Neural crest cell (in vitro differentiated cells): ENCODE results near the gene CPNE6. TPM values are rescaled to one million over a fixed set of nuclear protein-coding genes. Genes with fewer than 3 reads are reported as not detected.

Experiments used
- DNase-seq: peaks from one replicate; pipeline ENCODE4 v3.0.0; 2021; ENCODE audit warnings: low read depth, mixed read lengths, low spot score
- H3K27ac Mint-ChIP-seq: one replicate; pipeline ENCODE4 v1.8.0; 2021; ENCODE audit warnings: mild to moderate bottlenecking, mixed read lengths; ENCODE audit not compliant: unreplicated experiment
- H3K27me3 Mint-ChIP-seq: 2 replicates; pipeline ENCODE4 v1.8.0; 2021; ENCODE audit warnings: low read depth, mild to moderate bottlenecking, mixed read lengths
- H3K36me3 Mint-ChIP-seq: 2 replicates; pipeline ENCODE4 v1.8.0; 2021; ENCODE audit warnings: low read depth, mild to moderate bottlenecking, mixed read lengths
- H3K4me1 Mint-ChIP-seq: 2 replicates; pipeline ENCODE4 v1.8.0; 2021; ENCODE audit warnings: mixed read lengths
- H3K4me3 Mint-ChIP-seq: one replicate; pipeline ENCODE4 v1.8.0; 2021; ENCODE audit warnings: mild to moderate bottlenecking, mixed read lengths
- H3K9me3 Mint-ChIP-seq: 2 replicates; pipeline ENCODE4 v1.8.0; 2021; ENCODE audit warnings: mixed read lengths
- CTCF ChIP-seq: fragments of 200-600 bp; sonication (generic); conservative IDR thresholded peaks from 2 replicates; pipeline ENCODE4 v1.5.0; 2021; ENCODE audit warnings: antibody characterized with exemption, mild to moderate bottlenecking
- total RNA-seq: library from RNA; stranded (reverse); gene quantifications from 2 replicates; pipeline ENCODE4 v1.2.1, GENCODE V29; 2021

The CPNE6 gene
- total RNA-seq, 1 donor from 2014 or later: not detected

DNA sequence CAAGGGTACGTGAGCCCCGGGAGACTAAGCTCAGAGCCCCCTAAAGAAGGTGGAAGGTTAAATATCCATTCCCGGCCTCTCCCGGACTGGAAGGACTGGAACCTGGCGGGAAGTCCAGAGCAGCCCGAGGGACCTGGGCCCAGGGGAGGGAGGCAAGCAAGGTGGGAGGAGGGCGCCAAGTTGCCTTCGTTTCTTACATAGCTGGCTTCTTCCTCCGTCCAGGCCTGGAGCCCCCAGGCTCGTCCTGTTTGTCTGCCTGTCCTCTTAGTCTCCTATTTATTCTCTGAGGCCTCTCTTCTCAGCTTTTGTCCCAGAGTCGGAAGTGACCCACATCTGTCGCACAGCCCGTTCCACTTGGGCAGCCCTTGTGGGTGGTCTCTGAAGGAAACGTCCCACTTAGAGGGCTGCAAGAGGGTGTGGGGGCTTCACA is 23.5 kb downstream of the CPNE6 start:
- no peak for TF ChIP-seq CTCF
- peak overlapping the region; percentile 86 for H3K27ac Mint-ChIP-seq
- peak overlapping the region; percentile 94 for H3K4me3 Mint-ChIP-seq
- no peaks in the 10 kb centered on the region for H3K36me3 Mint-ChIP-seq
- DNase-seq: no peak
- peaks cover 34% of the 10 kb centered on the region for H3K4me1 Mint-ChIP-seq
- H3K27me3 Mint-ChIP-seq: no peaks in the 10 kb centered on the region
- H3K9me3 Mint-ChIP-seq: no peaks in the 10 kb centered on the region

- DNase-seq: no peak
- peaks cover 30% of the 10 kb centered on the region for H3K4me1 Mint-ChIP-seq
These were observed 24.1 kb downstream of the CPNE6 start for GRCh38 chr14:24095271-24096068.

DNA sequence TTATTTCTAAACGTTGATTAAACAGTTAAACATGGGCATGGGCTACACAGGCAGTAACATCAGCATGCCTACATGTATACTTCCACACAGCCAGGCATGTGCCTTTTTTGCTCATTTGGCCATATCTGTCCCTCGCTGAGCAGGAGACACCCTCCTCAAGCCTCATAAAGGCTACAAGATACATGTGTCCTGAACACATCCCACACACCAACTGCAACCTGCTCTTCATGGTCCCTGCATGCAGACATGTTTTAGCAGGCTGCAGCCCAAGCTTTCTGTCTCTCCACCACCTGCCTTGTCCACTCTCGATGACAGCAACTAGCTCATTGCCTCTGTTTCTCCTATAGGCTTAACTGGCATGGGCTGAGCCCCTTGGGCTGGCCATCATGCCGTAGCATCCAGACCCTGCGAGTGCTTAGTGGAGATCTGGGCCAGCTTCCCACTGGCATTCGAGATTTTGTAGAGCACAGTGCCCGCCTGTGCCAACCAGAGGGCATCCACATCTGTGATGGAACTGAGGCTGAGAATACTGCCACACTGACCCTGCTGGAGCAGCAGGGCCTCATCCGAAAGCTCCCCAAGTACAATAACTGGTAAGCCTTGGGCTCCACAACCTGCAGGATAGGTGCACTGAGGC is 25.3 kb downstream of the CPNE6 start:
- Mint-ChIP-seq H3K27ac (no peak overlapping the region), H3K4me3 (peak overlapping the region; percentile 71), H3K4me1 (peaks cover 27% of the 10 kb centered on the region), H3K9me3 (no peaks in the 10 kb centered on the region), H3K36me3 (no peaks in the 10 kb centered on the region), H3K27me3 (no peaks in the 10 kb centered on the region)
- no peak for TF ChIP-seq CTCF
- DNase-seq: no peak

More at GRCh38 chr14:24095271-24096068, 24.1 kb downstream of the CPNE6 start:
- no peak for TF ChIP-seq CTCF
- H3K27ac Mint-ChIP-seq: peak overlapping the region; percentile 86
- H3K4me3 Mint-ChIP-seq: peak overlapping the region; percentile 94
- no peaks in the 10 kb centered on the region for H3K9me3 Mint-ChIP-seq
- H3K27me3 Mint-ChIP-seq: no peaks in the 10 kb centered on the region
- H3K36me3 Mint-ChIP-seq: no peaks in the 10 kb centered on the region

DNA sequence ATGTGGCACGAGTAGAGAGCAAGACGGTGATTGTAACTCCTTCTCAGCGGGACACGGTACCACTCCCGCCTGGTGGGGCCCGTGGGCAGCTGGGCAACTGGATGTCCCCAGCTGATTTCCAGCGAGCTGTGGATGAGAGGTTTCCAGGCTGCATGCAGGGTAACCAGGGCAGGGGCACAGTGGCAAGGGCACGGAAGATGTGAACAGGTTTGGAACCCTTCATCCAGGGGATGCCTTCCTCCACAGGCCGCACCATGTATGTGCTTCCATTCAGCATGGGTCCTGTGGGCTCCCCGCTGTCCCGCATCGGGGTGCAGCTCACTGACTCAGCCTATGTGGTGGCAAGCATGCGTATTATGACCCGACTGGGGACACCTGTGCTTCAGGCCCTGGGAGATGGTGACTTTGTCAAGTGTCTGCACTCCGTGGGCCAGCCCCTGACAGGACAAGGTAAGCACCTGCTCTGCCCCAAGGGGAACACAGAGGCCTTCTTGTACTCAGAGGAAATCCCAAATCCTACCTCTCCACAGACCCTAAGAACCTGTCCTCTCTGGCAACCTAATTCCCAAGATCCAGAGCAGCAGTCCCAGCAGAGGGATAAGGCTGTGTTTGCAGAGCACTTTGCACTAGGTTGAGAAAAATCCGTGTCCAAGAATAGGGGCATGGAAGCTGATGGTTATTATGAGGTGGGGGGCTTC is 27.0 kb downstream of the CPNE6 start:
- H3K9me3 Mint-ChIP-seq: no peaks in the 10 kb centered on the region
- no peak for DNase-seq
- H3K36me3 Mint-ChIP-seq: no peaks in the 10 kb centered on the region
- no peaks in the 10 kb centered on the region for H3K27me3 Mint-ChIP-seq
- peaks cover 19% of the 10 kb centered on the region for H3K4me1 Mint-ChIP-seq
- no peak for TF ChIP-seq CTCF
- H3K4me3 Mint-ChIP-seq: no peak overlapping the region
- H3K27ac Mint-ChIP-seq: no peak overlapping the region

DNA sequence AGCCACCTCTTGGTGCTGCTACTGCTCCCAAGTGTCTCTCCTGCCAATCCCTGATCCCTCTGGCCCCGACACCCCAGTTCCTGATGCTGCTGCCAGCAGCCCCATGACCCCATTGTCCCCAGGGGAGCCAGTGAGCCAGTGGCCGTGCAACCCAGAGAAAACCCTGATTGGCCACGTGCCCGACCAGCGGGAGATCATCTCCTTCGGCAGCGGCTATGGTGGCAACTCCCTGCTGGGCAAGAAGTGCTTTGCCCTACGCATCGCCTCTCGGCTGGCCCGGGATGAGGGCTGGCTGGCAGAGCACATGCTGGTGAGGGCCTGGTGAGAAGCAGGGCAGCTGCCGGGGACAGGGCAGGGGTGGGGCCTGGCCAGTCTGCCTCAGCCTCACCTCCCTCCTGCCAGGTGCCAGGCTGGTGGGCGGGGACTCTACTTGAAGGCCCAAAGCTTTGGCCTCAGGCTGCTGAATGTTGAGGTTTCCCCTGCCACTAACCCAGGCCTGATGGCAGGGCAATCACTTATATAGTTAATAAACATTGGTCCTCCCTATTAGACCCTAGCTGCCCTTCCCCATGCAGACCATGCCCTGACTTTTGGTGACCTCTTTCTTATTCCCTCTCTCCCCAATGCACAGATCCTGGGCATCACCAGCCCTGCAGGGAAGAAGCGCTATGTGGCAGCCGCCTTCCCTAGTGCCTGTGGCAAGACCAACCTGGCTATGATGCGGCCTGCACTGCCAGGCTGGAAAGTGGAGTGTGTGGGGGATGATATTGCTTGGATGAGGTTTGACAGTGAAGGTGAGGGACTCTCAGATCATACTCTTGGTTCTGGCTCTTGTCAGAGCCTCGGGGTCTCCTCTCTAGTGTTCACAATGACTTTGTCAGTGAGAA is 27.8 kb downstream of the CPNE6 start:
- DNase-seq: no peak
- H3K27me3 Mint-ChIP-seq: no peaks in the 10 kb centered on the region
- peaks cover 3% of the 10 kb centered on the region for H3K36me3 Mint-ChIP-seq
- peaks cover 15% of the 10 kb centered on the region for H3K4me1 Mint-ChIP-seq
- H3K4me3 Mint-ChIP-seq: no peak overlapping the region
- no peak overlapping the region for H3K27ac Mint-ChIP-seq
- no peak for TF ChIP-seq CTCF
- H3K9me3 Mint-ChIP-seq: no peaks in the 10 kb centered on the region
